IMR-90 (cell line): Measurements from ENCODE around the gene CCR5.

ENCODE experiments used
- RFX5 ChIP-seq: IDR thresholded peaks from 2 replicates; pipeline ENCODE4 v1.8.0; 2012; ENCODE audit warnings: low read depth, mild to moderate bottlenecking, low read length, moderate library complexity
- TF ChIP-seq, protein P1 (sequence below): conservative IDR thresholded peaks from 2 replicates; pipeline ENCODE4 v1.5.1; 2012; ENCODE audit warnings: mild to moderate bottlenecking, low read depth, low read length, improper control_type of control experiment

- TF ChIP-seq, protein P1, sequence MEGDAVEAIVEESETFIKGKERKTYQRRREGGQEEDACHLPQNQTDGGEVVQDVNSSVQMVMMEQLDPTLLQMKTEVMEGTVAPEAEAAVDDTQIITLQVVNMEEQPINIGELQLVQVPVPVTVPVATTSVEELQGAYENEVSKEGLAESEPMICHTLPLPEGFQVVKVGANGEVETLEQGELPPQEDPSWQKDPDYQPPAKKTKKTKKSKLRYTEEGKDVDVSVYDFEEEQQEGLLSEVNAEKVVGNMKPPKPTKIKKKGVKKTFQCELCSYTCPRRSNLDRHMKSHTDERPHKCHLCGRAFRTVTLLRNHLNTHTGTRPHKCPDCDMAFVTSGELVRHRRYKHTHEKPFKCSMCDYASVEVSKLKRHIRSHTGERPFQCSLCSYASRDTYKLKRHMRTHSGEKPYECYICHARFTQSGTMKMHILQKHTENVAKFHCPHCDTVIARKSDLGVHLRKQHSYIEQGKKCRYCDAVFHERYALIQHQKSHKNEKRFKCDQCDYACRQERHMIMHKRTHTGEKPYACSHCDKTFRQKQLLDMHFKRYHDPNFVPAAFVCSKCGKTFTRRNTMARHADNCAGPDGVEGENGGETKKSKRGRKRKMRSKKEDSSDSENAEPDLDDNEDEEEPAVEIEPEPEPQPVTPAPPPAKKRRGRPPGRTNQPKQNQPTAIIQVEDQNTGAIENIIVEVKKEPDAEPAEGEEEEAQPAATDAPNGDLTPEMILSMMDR, result no peak
- TF ChIP-seq RFX5, result no peak
These were observed 28.8 kb downstream of the CCR5 start for GRCh38 chr3:46399557-46399956.
